MM.1S (cell line): ENCODE data around the gene CELF3.

Experiments
- EZH2 ChIP-seq: fragments of 300-600 bp; sonication (generic); optimal IDR thresholded peaks from 2 replicates; pipeline ENCODE3; 2017; ENCODE audit warnings: low read depth, mild to moderate bottlenecking, antibody characterized with exemption, low read length, mixed read lengths
- EZH2phosphoT487 ChIP-seq: fragments of 300-600 bp; sonication (generic); IDR thresholded peaks from 2 replicates; pipeline ENCODE4 v1.6.1; 2018; ENCODE audit warnings: antibody characterized with exemption, low read length
- TF ChIP-seq, protein P1 (sequence below): fragments of 300-600 bp; sonication (generic); IDR thresholded peaks from 2 replicates; pipeline ENCODE4 v1.5.1; 2016; ENCODE audit warnings: antibody characterized with exemption, low read length, mixed read lengths

DNA sequence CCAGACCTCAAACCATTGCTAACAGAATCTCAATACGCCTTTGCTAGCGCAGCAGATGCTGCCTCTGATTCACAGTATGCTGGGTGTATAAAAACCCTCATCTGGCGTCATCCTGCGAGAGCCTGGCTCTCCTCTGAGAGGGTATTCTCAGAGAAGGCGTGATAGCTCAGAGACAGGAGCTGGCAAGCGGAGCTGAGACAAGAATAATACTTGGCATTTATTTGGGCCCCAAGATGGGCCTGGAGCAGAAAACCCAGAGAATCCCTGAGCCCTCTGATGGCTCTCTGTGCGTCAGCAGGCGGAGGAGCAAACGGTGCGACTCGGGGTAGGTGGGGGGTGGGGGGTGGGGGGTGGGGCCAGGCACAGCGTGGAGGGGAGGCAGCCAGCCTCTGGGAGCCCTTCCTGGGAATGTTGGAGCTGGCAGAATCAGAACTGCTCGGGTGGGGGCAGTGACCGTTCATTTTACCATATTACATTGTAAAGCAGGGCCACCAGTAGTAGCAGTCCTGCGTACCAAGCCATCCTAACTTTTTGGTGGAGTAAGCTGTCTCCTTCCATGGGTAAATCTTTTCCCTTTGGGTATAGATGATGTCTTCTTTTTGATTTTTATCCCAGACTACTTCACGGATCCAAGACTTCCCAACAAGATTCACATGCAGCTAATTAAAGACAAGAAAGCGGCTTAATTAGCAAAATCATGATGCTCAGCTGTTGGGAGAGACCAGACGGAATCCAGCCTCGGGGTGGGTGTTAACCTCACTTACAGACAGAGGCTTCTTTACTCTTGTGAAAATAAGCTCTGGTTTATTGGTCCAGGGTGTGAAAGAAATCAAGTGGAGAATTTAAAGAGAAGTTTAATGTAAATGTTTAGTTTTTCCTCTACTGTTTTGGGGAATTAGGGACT lies 11.8 kb upstream of the CELF3 start:
- TF ChIP-seq EZH2 (no peak), EZH2phosphoT487 (no peak)
- TF ChIP-seq, protein P1, sequence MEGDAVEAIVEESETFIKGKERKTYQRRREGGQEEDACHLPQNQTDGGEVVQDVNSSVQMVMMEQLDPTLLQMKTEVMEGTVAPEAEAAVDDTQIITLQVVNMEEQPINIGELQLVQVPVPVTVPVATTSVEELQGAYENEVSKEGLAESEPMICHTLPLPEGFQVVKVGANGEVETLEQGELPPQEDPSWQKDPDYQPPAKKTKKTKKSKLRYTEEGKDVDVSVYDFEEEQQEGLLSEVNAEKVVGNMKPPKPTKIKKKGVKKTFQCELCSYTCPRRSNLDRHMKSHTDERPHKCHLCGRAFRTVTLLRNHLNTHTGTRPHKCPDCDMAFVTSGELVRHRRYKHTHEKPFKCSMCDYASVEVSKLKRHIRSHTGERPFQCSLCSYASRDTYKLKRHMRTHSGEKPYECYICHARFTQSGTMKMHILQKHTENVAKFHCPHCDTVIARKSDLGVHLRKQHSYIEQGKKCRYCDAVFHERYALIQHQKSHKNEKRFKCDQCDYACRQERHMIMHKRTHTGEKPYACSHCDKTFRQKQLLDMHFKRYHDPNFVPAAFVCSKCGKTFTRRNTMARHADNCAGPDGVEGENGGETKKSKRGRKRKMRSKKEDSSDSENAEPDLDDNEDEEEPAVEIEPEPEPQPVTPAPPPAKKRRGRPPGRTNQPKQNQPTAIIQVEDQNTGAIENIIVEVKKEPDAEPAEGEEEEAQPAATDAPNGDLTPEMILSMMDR: no peak
